ENCODE results near the gene TSPAN13.

GRCh38 chr7:16816824-16817223, 63.3 kb downstream of the TSPAN13 start:
- TF ChIP-seq POLR2AphosphoS5 (IDR thresholded peaks at IDR 0.05; ENCODE audit: low read depth, low read length) (no peak), POLR2A (IDR thresholded peaks at IDR 0.05; ENCODE audit: low read depth, low read length) (no peak)
